Suprapubic skin (tissue), 4 donors: ENCODE data around the gene C2CD2L.

Experiments used
- EP300 ChIP-seq: sonication (generic); formaldehyde crosslinking; IDR thresholded peaks from one replicate; pipeline ENCODE4 v1.6.1; 2017; ENCODE audit warnings: antibody characterized with exemption
- POLR2A ChIP-seq, 2 donors: fragments of 450-650 bp; IDR thresholded peaks; one replicate each; pipeline ENCODE4 v1.6.1; 2017; ENCODE audit warnings: antibody characterized with exemption in 2 of 2, mild to moderate bottlenecking in 2 of 2, moderate library complexity in 2 of 2
- POLR2AphosphoS5 ChIP-seq, 3 donors: sonication (generic); formaldehyde crosslinking; IDR thresholded peaks; one replicate each; pipeline ENCODE4 v1.6.1; 2017; ENCODE audit warnings: antibody characterized with exemption in 3 of 3
- TF ChIP-seq, protein P1 (sequence below), 2 donors: fragments of 200-600 bp in 1 of 2; fragments of 450-650 bp in 1 of 2; sonication (generic) in 1 of 2; IDR thresholded peaks; one replicate each; pipeline ENCODE4 v1.5.1; 2016 to 2019; ENCODE audit warnings: antibody characterized with exemption in 2 of 2, mild to moderate bottlenecking in 1 of 2, moderate library complexity in 1 of 2

GRCh38 chr11:119147604-119148333, 40.6 kb downstream of the C2CD2L start:
- TF ChIP-seq, protein P1, sequence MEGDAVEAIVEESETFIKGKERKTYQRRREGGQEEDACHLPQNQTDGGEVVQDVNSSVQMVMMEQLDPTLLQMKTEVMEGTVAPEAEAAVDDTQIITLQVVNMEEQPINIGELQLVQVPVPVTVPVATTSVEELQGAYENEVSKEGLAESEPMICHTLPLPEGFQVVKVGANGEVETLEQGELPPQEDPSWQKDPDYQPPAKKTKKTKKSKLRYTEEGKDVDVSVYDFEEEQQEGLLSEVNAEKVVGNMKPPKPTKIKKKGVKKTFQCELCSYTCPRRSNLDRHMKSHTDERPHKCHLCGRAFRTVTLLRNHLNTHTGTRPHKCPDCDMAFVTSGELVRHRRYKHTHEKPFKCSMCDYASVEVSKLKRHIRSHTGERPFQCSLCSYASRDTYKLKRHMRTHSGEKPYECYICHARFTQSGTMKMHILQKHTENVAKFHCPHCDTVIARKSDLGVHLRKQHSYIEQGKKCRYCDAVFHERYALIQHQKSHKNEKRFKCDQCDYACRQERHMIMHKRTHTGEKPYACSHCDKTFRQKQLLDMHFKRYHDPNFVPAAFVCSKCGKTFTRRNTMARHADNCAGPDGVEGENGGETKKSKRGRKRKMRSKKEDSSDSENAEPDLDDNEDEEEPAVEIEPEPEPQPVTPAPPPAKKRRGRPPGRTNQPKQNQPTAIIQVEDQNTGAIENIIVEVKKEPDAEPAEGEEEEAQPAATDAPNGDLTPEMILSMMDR (IDR thresholded peaks at IDR 0.05): no peak
- no peak for TF ChIP-seq POLR2A (IDR thresholded peaks at IDR 0.05)
- TF ChIP-seq POLR2AphosphoS5 (IDR thresholded peaks at IDR 0.05): no peak
- TF ChIP-seq EP300: no peak
